T-helper 9 cell (primary cell): ENCODE results near the gene CCR5AS.
"Not testable (repeated sequence)": the region's sequence is repeated elsewhere in the genome, so short reads cannot be mapped to it uniquely, and the experiment has no call there.

Source experiments
- DNase-seq: peaks from one replicate; pipeline ENCODE4 v3.0.0-alpha.2; 2020

The CCR5AS gene

GRCh38 chr3:46427916-46428833 is 21.3 kb upstream of the CCR5AS start:
- no peak for DNase-seq

- DNase-seq = not testable (repeated sequence)
Observed at GRCh38 chr3:46427404-46427803, 20.5 kb upstream of the CCR5AS start.

GRCh38 chr3:46426476-46426875 is 19.6 kb upstream of the CCR5AS start:
- not testable (repeated sequence) for DNase-seq

- DNase-seq = no peak
Observed at GRCh38 chr3:46423588-46423987, 16.7 kb upstream of the CCR5AS start.

- no peak for DNase-seq
Observed at GRCh38 chr3:46422617-46423016, 15.8 kb upstream of the CCR5AS start.

- no peak for DNase-seq
Observed at GRCh38 chr3:46420931-46421330, 14.1 kb upstream of the CCR5AS start.

- DNase-seq = no peak
Observed at GRCh38 chr3:46419816-46420215, 12.9 kb upstream of the CCR5AS start.

- no peak for DNase-seq
Observed at GRCh38 chr3:46417841-46418611, 11.2 kb upstream of the CCR5AS start.

GRCh38 chr3:46416811-46417510 is 10.1 kb upstream of the CCR5AS start:
- DNase-seq = no peak

GRCh38 chr3:46416125-46416810 is 9.4 kb upstream of the CCR5AS start:
- DNase-seq = no peak

GRCh38 chr3:46414739-46415138 is 7.9 kb upstream of the CCR5AS start:
- no peak for DNase-seq

- DNase-seq = no peak
Observed at GRCh38 chr3:46413951-46414350, 7.1 kb upstream of the CCR5AS start.

- no peak for DNase-seq
Observed at GRCh38 chr3:46412786-46413298, 6.0 kb upstream of the CCR5AS start.

- no peak for DNase-seq
Observed at GRCh38 chr3:46411271-46411670, 4.4 kb upstream of the CCR5AS start.

GRCh38 chr3:46410669-46411068 is 3.8 kb upstream of the CCR5AS start:
- DNase-seq = no peak

GRCh38 chr3:46409739-46410489 is 3.0 kb upstream of the CCR5AS start:
- DNase-seq = no peak

- DNase-seq = no peak
Observed at GRCh38 chr3:46408853-46409252, 2.0 kb upstream of the CCR5AS start.

- no peak for DNase-seq
Observed at GRCh38 chr3:46407970-46408369, 1.1 kb upstream of the CCR5AS start.

GRCh38 chr3:46406443-46406787 is 451 bp downstream of the CCR5AS start:
- no peak for DNase-seq

- no peak for DNase-seq
Observed at GRCh38 chr3:46405301-46406019, 1.4 kb downstream of the CCR5AS start.

GRCh38 chr3:46402902-46403301 is 4.0 kb downstream of the CCR5AS start:
- DNase-seq = not testable (repeated sequence)
